T-helper 22 cell (primary cell): ENCODE data around the gene LNX1.

ENCODE experiments used
- DNase-seq: peaks from one replicate; pipeline ENCODE4 v3.0.0-alpha.2; 2020; ENCODE audit warnings: low read depth

LNX1 gene

GRCh38 chr4:53534684-53535083, 56.6 kb downstream of the LNX1 start:
- DNase-seq, result no peak

GRCh38 chr4:53532521-53532920, 58.8 kb downstream of the LNX1 start:
- no peak for DNase-seq

GRCh38 chr4:53531585-53532224, 59.6 kb downstream of the LNX1 start:
- no peak for DNase-seq

DNA sequence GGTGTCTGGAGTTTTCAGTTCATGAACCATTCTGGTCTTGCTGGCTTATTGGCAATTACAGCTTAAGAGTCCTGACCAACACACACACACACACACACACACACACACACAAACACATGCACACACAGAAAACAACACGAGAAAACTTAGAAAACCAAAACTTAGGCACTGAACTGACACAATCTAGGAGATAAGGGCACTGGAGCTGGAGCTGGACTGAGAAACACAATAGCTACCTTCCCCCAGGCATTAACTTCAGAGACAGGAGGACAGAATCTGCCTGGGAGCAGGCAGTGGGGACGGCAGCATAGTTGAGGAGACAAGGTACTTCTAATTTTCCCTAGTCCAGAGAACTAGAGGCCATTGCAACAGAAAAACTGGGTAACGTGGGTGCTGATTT, 62.3 kb downstream of the LNX1 start:
- DNase-seq, result no peak

GRCh38 chr4:53527930-53528329, 63.4 kb downstream of the LNX1 start:
- no peak for DNase-seq

DNA sequence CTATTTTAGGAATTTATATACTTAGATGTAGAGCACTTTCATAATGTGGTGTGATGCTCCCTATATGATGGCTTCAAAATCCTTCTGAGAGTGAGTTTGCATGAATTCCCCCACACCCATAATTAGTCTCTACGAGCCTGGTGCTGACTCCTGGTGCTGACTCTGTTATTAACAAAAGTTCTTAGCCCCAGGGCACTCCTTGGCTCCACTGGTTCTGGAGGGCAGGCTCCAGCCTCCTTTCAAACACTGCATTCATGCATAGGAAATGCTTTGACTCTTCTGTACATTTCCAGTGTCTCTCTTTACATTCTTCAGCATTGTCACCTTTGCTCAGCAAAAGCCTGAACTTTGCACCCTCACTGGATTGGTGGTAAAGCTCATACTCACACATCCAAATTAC, 64.0 kb downstream of the LNX1 start:
- no peak for DNase-seq

DNA sequence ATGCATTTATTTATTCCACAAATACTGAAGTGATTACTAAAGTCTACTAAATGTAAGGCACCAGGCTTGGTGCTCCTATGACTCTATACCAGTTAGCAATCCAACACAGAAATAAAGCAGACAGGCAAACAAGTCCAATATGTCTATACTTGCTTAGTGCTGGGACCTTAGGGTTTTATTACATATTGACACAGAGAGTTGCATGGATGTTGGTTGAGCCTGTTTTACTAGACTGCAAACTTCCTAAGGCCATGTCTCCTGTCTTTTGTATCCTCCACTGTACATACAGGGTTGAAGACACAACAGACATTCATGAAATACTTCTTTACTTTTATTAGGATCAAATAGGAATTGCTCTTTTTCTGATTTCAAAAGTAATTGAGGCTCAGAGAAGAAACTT, 69.0 kb downstream of the LNX1 start:
- no peak for DNase-seq

GRCh38 chr4:53520116-53520515, 71.2 kb downstream of the LNX1 start:
- no peak for DNase-seq

DNA sequence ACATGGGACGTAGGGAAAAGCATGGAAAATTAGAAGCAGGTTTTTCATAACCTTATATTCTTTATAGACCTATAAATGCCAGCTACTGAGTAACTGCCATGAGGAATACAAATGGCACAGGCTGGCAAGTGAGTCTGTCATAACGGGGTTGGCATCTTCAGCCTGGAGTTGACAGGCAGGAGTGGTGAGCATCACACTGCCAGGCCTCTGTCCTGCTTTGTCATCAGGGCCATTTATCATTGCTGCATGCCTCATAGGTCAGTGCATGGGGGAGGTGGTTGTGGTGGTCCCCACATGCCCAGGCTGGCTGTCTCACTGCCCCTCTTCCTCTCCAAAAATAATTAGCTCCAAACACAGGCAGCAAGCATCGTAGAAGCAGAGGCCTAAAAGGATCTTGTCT, 72.5 kb downstream of the LNX1 start:
- no peak for DNase-seq

GRCh38 chr4:53515076-53515475, 76.2 kb downstream of the LNX1 start:
- DNase-seq, result no peak

DNA sequence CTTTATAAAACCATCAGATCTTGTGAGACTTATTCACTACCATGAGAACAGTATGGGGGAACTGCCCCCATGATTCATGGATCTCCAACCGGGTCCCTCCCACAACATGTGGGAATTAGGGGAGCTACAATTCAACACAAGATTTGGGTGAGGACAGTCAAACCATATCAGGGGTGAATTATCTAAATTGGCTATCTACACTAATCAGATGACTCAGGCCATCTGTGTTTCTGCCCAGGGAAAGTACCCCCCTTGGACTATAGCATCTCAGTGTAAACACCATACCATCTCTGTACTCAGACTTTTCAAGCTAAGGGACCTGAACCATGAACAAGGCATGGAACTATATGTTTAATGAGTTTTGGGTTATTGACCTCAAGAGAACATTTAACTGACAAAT, 76.8 kb downstream of the LNX1 start:
- no peak for DNase-seq

GRCh38 chr4:53512608-53513007, 78.7 kb downstream of the LNX1 start:
- no peak for DNase-seq

- no peak for DNase-seq
Observed at GRCh38 chr4:53511014-53511413, 80.3 kb downstream of the LNX1 start.

- no peak for DNase-seq
Observed at GRCh38 chr4:53510321-53510720, 81.0 kb downstream of the LNX1 start.

DNA sequence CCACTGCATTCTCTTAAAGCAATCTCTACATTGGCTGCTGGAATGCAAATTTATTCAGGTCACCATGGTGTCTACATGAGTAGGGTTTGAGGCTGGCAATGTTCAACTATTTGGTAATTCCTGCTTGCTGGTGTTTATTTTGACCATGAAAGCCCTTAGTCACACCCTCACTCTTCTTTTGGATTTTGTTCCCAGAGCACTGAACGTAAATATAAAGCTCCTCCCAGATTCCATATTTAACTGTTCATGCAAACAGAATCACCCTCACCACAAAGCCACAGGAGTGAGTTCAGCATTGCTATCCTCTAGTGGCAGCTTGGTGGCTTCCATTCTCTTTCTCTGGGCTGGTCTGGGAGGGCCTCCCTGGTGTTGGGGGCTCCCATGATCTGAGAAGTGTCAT, 82.8 kb downstream of the LNX1 start:
- DNase-seq, result no peak

- DNase-seq, result no peak
Observed at GRCh38 chr4:53507671-53508286, 83.5 kb downstream of the LNX1 start.

DNA sequence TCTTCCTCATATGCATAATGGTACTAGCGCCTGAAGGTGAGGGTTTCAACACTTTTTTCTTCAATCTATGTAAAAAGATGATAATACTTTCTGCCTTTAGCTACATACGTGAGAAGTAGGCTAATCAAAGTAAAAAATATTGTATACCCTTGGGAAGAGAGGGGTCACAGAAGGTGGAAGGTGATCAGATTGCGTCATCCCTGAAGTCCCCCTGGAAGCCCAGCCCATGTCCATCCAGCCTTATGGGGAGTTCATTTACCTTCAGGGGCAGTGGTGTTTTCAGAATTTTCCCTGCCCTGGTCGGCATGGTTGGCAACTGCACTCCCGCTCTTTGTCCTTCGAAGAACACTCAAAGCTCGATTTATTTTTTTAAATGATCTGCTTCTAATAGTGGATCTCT, 84.2 kb downstream of the LNX1 start:
- no peak for DNase-seq

GRCh38 chr4:53505947-53506346, 85.3 kb downstream of the LNX1 start:
- DNase-seq, result no peak

GRCh38 chr4:53502094-53502493, 89.2 kb downstream of the LNX1 start:
- no peak for DNase-seq

DNA sequence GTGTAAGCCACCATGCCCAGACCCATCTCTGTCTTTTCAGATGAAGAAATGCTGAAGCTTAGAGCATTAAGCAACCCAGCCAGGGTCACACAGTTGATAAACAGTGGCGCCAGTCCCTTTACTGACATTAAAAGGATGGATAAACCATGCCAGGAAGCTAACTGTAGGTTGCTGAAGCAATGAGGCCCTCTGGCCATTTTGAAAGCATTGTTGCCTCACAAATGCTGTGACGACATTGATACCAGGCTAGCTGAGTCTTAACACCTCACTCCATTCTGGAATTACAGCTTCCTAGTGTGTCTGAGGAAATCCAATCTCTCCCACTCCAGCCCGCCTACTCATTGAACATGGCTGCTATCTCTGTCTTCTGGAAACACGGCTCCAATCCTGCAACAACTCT, 89.7 kb downstream of the LNX1 start:
- no peak for DNase-seq

DNA sequence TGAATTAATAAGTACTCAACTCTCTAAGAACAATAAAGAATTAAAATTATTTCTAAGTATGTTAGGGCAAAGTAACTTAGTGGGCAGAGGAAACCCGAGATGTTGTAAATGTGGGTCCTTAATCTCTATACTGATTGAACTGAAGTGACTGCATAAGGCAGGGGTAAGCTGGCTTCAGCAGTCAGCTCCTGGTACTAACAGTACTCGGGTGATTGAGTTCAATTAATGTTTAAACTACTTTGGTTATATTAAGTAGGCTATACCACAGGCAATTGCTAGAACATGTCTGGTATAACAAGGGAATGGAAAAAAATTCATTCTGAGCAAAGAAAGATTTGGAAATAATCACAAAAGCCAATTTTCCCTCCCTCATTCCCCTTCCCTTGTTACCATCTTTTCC, 90.7 kb downstream of the LNX1 start:
- DNase-seq, result no peak

- DNase-seq, result no peak
Observed at GRCh38 chr4:53499791-53500190, 91.5 kb downstream of the LNX1 start.

DNA sequence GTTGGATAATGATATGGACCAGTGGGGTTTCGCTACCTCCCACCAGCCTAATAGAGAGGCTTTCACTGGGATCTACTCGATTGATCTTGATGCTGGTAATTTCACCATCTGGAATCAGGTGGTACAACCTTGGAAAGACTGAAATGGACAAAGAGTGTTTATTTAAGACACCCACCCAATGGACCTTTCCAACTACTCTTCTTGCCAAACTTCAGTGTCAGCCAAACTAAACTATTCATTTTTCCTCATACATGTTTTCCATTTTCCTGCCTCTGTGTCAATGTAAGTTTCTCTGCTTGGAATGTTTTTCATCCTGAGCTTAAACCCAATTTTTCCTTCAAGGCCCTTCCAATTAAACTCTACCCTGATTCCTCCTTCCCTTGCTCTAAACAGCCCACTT, 92.6 kb downstream of the LNX1 start:
- no peak for DNase-seq

DNA sequence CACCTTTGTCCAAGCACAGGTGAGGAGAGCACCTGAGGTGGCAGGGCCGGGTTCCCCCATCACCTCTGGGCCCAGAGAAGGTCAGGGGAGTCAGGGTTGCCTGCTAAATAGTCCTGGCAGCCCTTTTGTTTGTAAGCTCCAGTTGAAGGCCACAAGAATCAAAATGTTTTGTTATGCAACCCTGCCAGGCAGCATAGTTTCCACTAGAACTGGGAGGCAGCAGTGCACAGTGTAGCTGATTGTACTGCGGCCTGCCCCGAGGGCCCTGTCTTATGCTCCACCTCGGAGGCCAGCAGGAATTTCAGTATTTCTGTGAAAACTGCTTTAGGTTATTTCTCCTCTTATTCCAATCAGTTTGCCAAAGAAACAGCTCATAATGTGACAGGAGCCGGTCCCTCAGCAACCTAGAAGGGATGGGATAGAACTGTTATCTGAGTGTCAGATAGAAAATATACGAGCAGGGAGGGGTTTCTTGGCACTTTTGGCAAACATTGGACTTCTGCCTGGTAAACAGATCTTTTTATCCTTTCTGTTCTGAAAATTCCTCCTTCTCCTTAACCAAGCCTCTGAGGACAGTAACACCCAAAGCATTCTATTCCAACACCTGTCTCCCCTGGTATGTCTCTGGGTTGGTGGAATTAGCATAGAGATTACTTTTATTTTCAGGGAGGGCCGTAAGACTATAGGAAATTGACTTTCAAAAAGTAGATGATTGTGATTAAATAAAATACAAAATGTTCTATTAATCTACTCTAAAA, 93.6 kb downstream of the LNX1 start:
- no peak for DNase-seq
